SU-DHL-6 (cell line): ENCODE data around the gene GRM5.

Experiments used
- CTCF ChIP-seq: fragments of 200-600 bp; sonication (generic); IDR thresholded peaks from one replicate; pipeline ENCODE4 v1.5.1; 2017; ENCODE audit warnings: antibody characterized with exemption, mild to moderate bottlenecking, low read length, moderate library complexity; ENCODE audit not compliant: insufficient read depth, poor library complexity, severe bottlenecking
- EZH2phosphoT487 ChIP-seq: fragments of 200-600 bp; sonication (generic), shearing (Covaris generic); conservative IDR thresholded peaks from 2 replicates; pipeline ENCODE4 v1.6.1; 2018; ENCODE audit warnings: mild to moderate bottlenecking, antibody characterized with exemption, low read length, moderate library complexity, mixed read lengths

GRCh38 chr11:88631497-88631896 is 434.3 kb downstream of the GRM5 start:
- TF ChIP-seq CTCF (no peak), EZH2phosphoT487 (no peak)
